Mucosa of descending colon (tissue), 3 donors: ENCODE data around the gene NKAIN2. TPM values are rescaled to one million over a fixed set of nuclear protein-coding genes. Genes with fewer than 3 reads are reported as not detected.

ENCODE experiments used
- ATAC-seq: fragments of 200-7000 bp; cut with Tn5 transposase; one replicate; pipeline ENCODE4 v1.9.1; 2020; ENCODE audit warnings: mild to moderate bottlenecking, moderate library complexity
- DNase-seq, 3 donors: peaks; one replicate each; pipeline ENCODE4 v3.0.0-alpha.2; 2020
- H3K36me3 ChIP-seq: fragments of 200-600 bp; one replicate; pipeline ENCODE4 v1.8.0; 2021; ENCODE audit warnings: low read depth, mild to moderate bottlenecking
- H3K4me1 ChIP-seq: fragments of 200-600 bp; one replicate; pipeline ENCODE4 v1.8.0; 2021; ENCODE audit warnings: low read depth, mild to moderate bottlenecking
- H3K4me3 ChIP-seq: fragments of 200-600 bp; one replicate; pipeline ENCODE4 v1.8.0; 2021; ENCODE audit warnings: mild to moderate bottlenecking
- H3K9me3 ChIP-seq: fragments of 200-600 bp; one replicate; pipeline ENCODE4 v1.8.0; 2021; ENCODE audit warnings: mild to moderate bottlenecking
- CTCF ChIP-seq: fragments of 200-600 bp; IDR thresholded peaks from one replicate; pipeline ENCODE4 v1.8.0; 2022; ENCODE audit warnings: antibody characterized with exemption, mild to moderate bottlenecking
- intact Hi-C, 2 donors: fragments of 100-400 bp; cut with DNase I in 1 of 2; cut with micrococcal nuclease in 1 of 2; formaldehyde crosslinking; loops; one replicate each; pipeline versions ENCODE4 v1.11.0 to v1.11.1; 2022; cut with DNase I, micrococcal nuclease
- total RNA-seq, 3 donors: library from RNA; stranded (reverse); fragmentation: NEBNext Ultra II Directional in 2 of 3; extraction: Animal tissue kit (Norgen Biotek cat#: 25700) in 2 of 3; gene quantifications; one replicate each; pipeline versions ENCODE4 v1.2.1 to v1.2.4, GENCODE V29; 2021 to 2023
- donor health status: DM: no; HTN: no; CAD: no; lungs with moderate emphysema.
- donor health status: DM: no; HTN: no; CAD: no.
- donor health status: DM: no; HTN: yes; CAD: no.

NKAIN2 gene
- total RNA-seq, 3 donors from 2014 or later, result 0.34 to 4.7 (median 0.69) TPM

- H3K4me1 ChIP-seq, result peaks cover 8% of the 10 kb centered on the region
- no peak for TF ChIP-seq CTCF
- no peaks in the 10 kb centered on the region for H3K36me3 ChIP-seq
- intact Hi-C loops, result no loop called here
- ATAC-seq (no peak), DNase-seq (no peak)
- no peaks in the 10 kb centered on the region for H3K9me3 ChIP-seq
- H3K4me3 ChIP-seq, result no peak overlapping the region
Observed at GRCh38 chr6:123802351-123802696, 1.3 kb upstream of the NKAIN2 start.

- TF ChIP-seq CTCF, result peak; percentile 86
- peaks cover 8% of the 10 kb centered on the region for H3K4me1 ChIP-seq
- DNase-seq (peak; percentile 67 to 87 (median 84)), ATAC-seq (peak; percentile 96)
- H3K36me3 ChIP-seq, result no peaks in the 10 kb centered on the region
- H3K9me3 ChIP-seq, result no peaks in the 10 kb centered on the region
- intact Hi-C loops, result no loop called here
- no peak overlapping the region for H3K4me3 ChIP-seq
Observed at GRCh38 chr6:123802697-123803503, 765 bp upstream of the NKAIN2 start.

GRCh38 chr6:123804014-123804786 is 535 bp downstream of the NKAIN2 start:
- no peaks in the 10 kb centered on the region for H3K9me3 ChIP-seq
- DNase-seq (peak; percentile 3 to 46 (median 19)), ATAC-seq (no peak)
- intact Hi-C loops, result no loop called here
- no peak for TF ChIP-seq CTCF
- no peak overlapping the region for H3K4me3 ChIP-seq
- H3K36me3 ChIP-seq, result no peaks in the 10 kb centered on the region
- H3K4me1 ChIP-seq, result peaks cover 8% of the 10 kb centered on the region

- no peak overlapping the region for H3K4me3 ChIP-seq
- no peak for TF ChIP-seq CTCF
- H3K9me3 ChIP-seq, result no peaks in the 10 kb centered on the region
- ATAC-seq, result no peak
- peaks cover 8% of the 10 kb centered on the region for H3K4me1 ChIP-seq
- no peak for DNase-seq
- intact Hi-C loops, result no loop called here
- no peaks in the 10 kb centered on the region for H3K36me3 ChIP-seq
Observed at GRCh38 chr6:123804787-123805540, 1.3 kb downstream of the NKAIN2 start.

GRCh38 chr6:123805921-123806320 is 2.3 kb downstream of the NKAIN2 start:
- intact Hi-C loops, result no loop called here
- no peaks in the 10 kb centered on the region for H3K9me3 ChIP-seq
- H3K4me3 ChIP-seq, result no peak overlapping the region
- ATAC-seq (no peak), DNase-seq (no peak)
- no peaks in the 10 kb centered on the region for H3K36me3 ChIP-seq
- no peak for TF ChIP-seq CTCF
- peaks cover 8% of the 10 kb centered on the region for H3K4me1 ChIP-seq
